HG03175 (cell line): Measurements from ENCODE around the gene BCAS4.
A peak's percentile ranks its signal among the peaks of the same experiment; 100 is the strongest.
"Not testable (repeated sequence)": the region's sequence is repeated elsewhere in the genome, so short reads cannot be mapped to it uniquely, and the experiment has no call there.

Source experiments
- ATAC-seq: cut with Tn5 transposase; IDR thresholded peaks from one replicate; pipeline ENCODE4 v1.9.1; 2021; ENCODE audit warnings: mild to moderate bottlenecking, moderate library complexity; ENCODE audit not compliant: unreplicated experiment

BCAS4 gene

GRCh38 chr20:50794846-50795634 lies at the start of gene BCAS4:
BCAS4 (plus strand) TSS chr20:50795061; CDS start chr20:50795084, 23 bp downstream.
- peak; percentile 69 for ATAC-seq

GRCh38 chr20:50745634-50746137 lies 49.2 kb upstream of the BCAS4 start:
- no peak for ATAC-seq

GRCh38 chr20:50746138-50746940 lies 48.5 kb upstream of the BCAS4 start:
- no peak for ATAC-seq

GRCh38 chr20:50747275-50747674 lies 47.6 kb upstream of the BCAS4 start:
- no peak for ATAC-seq

- ATAC-seq = no peak
Observed at GRCh38 chr20:50750145-50750671, 44.7 kb upstream of the BCAS4 start.

GRCh38 chr20:50753152-50753551 lies 41.7 kb upstream of the BCAS4 start:
- no peak for ATAC-seq

- ATAC-seq = no peak
Observed at GRCh38 chr20:50754420-50754819, 40.4 kb upstream of the BCAS4 start.

- ATAC-seq = no peak
Observed at GRCh38 chr20:50756447-50756846, 38.4 kb upstream of the BCAS4 start.

GRCh38 chr20:50758469-50758868 lies 36.4 kb upstream of the BCAS4 start:
- no peak for ATAC-seq

GRCh38 chr20:50758992-50759391 lies 35.9 kb upstream of the BCAS4 start:
- no peak for ATAC-seq

GRCh38 chr20:50759678-50760077 lies 35.2 kb upstream of the BCAS4 start:
- no peak for ATAC-seq

- no peak for ATAC-seq
Observed at GRCh38 chr20:50762045-50762422, 32.8 kb upstream of the BCAS4 start.

- ATAC-seq = no peak
Observed at GRCh38 chr20:50762435-50763220, 32.2 kb upstream of the BCAS4 start.

- ATAC-seq = not testable (repeated sequence)
Observed at GRCh38 chr20:50763550-50764458, 31.1 kb upstream of the BCAS4 start.

- ATAC-seq = not testable (repeated sequence)
Observed at GRCh38 chr20:50765251-50765650, 29.6 kb upstream of the BCAS4 start.

- ATAC-seq = no peak
Observed at GRCh38 chr20:50765674-50766073, 29.2 kb upstream of the BCAS4 start.

- not testable (repeated sequence) for ATAC-seq
Observed at GRCh38 chr20:50766955-50767809, 27.7 kb upstream of the BCAS4 start.

GRCh38 chr20:50768991-50769390 lies 25.9 kb upstream of the BCAS4 start:
- ATAC-seq = not testable (repeated sequence)

- ATAC-seq = not testable (repeated sequence)
Observed at GRCh38 chr20:50769551-50770085, 25.2 kb upstream of the BCAS4 start.
